Activated T-helper 1 cell treated with anti-CD3 and anti-CD28 coated beads, Interleukin-2, amount 50 U/mL, for 16 hours (primary cell): Measurements from ENCODE around the gene LYPD6B.

ENCODE experiments used
- DNase-seq, 2 donors: peaks; one replicate each; pipeline ENCODE4 v3.0.0-alpha.2; 2020; ENCODE audit warnings: low read depth in 1 of 2, low spot score in 1 of 2

The LYPD6B gene

DNA sequence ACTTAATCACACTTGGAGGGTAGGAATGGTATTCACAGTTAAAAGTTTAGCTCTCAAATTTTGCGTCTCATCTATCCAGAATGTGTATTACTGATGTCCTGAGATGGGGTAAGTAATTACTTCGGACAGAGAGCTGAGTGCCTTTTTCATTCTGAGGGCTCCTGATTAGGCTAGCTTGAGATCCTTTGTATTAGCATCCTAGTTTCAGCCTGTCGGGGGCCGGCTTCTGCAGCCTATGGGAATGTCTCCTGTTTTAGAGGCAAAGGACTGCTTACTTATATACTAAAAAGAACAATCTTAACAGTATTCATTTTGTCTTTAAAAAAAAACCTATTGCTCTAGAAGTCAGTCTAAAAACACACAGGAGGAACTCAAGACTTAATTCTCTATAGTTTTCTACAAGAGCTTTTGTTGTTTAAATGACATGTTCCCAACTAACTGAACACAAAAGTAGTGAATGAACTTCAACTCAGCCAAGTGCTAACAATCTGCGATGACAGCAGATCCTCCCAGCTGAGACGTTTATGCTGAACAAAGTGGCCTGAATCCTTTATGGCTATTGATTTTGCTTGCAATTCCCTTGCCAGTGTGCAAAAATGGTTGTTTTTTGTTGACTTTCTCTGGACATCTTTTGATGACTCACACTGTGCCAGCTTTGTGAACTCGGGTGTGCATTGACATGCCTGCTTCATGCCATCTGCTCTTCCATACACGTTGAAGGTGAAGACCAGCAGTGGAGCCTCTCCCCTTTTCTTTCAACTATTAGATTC, 118.7 kb downstream of the LYPD6B start:
- no peak for DNase-seq

DNA sequence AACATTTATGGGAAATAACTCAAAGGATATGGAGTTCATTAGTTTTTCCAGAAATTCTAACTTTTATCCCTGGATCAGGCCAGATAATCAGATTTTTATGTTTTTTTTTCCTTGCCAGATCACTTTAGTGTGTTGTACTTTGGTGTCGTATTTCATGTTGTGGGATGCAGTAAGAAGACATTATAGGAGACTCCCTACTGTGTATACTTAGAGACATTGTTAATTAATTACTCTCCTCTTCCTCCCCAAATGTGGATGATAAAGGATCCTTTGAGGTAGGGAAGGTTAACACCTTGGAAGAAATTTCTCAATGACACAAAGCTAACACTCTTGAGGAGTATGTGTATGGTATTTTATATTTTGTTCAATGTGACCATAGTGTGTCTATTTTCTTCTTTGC, 120.5 kb downstream of the LYPD6B start:
- DNase-seq, result no peak

GRCh38 chr2:149160195-149160594, 121.7 kb downstream of the LYPD6B start:
- no peak for DNase-seq

DNA sequence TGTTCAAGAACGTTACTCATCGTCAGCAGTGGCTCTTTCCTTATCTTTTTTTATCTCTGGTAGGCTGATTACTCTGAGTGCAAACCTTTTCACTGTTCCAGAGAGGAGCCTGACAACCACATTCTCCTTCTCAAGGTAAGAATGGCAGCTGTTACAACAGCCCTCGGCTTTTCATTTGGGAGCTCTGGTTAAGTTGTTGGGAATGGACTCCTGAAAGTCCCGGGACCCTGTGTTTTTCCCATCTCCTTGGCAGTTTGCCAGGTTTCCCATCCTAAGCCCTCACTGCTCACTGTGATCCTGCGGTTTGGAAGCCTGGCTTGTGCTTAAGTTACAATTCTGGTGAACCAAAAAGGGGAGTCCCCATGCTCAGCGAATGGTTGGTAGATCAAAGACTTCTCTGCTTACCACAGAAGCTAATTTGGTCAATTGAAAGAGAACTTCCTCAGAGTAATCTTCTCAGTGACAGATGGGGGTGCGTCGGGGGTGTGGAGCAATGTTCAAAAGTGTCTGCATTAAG, 122.3 kb downstream of the LYPD6B start:
- DNase-seq, result no peak

GRCh38 chr2:149161481-149162225, 123.2 kb downstream of the LYPD6B start:
- no peak for DNase-seq

- DNase-seq, result no peak
Measured at GRCh38 chr2:149164296-149164695, 125.8 kb downstream of the LYPD6B start.

- DNase-seq, result no peak
Measured at GRCh38 chr2:149164827-149165226, 126.3 kb downstream of the LYPD6B start.

- DNase-seq, result no peak
Measured at GRCh38 chr2:149167001-149167780, 128.7 kb downstream of the LYPD6B start.

GRCh38 chr2:149167941-149168340, 129.4 kb downstream of the LYPD6B start:
- DNase-seq, result no peak

DNA sequence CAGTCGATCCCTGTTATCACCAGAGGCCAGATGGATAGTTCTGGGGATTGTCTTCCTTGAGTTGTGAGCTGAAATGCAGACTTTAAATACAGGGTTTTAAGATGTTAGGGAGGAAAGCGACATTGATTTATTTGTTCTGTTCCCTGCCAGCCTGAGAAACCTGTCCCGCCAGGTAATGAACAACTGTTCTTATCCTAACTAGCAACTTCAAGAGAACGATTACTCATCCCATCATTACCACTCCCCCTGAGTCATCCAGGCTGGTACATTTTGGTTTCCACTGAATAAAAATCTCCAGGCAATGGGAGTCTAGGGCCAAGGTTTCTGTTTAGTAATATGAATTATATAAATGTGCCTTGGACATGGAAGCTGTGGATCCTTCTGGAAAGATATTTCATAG, 131.2 kb downstream of the LYPD6B start:
- no peak for DNase-seq

GRCh38 chr2:149170156-149170555, 131.7 kb downstream of the LYPD6B start:
- DNase-seq, result no peak

DNA sequence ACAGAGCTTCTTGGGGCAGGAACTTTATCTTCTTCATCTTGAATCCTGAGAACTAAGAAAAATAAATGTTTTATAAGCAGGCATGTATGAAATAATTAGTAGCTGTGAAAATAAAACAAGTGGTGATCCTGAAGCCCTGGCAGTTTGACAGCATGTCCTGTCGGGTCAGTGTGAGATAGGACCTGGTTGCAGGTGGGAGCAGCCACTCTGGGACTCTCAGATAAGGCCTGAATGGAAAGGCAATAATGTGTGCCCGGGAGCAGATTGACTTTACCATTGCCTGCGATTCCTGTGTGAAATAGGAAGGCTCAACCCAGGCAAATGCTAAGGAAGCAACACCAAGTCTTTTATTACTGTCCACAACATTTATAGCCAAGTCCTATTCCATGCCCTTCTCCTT, 132.4 kb downstream of the LYPD6B start:
- DNase-seq, result no peak

GRCh38 chr2:149173220-149173619, 134.7 kb downstream of the LYPD6B start:
- DNase-seq, result no peak

GRCh38 chr2:149175956-149176355, 137.5 kb downstream of the LYPD6B start:
- no peak for DNase-seq

DNA sequence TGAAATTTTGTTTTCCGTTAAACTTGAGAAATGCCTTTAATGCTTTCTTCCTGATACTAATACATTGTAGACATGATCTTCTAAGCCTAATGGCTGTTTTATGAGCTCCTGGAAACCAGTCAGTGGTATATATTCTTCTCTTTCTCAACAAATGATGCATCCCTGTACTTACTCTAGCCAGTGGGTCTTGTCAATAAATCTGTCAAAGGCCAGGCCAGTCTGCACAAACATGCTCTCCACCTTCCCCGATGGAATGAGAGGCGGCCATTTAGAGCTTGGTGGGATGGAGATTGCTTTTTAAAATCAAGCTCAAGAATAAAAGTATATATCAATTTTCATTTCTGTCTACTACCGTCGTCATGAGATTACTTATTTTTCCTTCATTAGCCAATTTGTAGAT, 140.1 kb downstream of the LYPD6B start:
- DNase-seq, result no peak

GRCh38 chr2:149180226-149180875, 141.9 kb downstream of the LYPD6B start:
- no peak for DNase-seq

DNA sequence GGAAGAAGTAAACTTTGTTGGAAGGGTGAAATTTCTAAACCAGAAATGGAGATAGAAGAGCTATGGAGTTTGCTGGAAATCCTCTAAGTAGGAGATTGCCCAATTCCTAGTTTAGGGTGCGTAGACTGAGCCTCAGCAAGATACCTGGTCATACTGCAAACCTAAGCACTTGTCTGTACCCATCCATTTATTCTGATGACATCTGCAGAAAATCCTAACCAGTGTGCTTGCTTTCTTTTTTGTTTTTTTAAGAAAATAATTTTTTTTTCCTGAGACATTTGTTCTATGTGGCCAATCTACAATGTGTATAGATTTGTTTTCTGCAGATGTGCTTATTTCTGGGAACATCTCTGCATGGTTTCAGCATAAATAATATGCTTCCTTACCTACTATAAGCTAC, 144.7 kb downstream of the LYPD6B start:
- no peak for DNase-seq

GRCh38 chr2:149184991-149185390, 146.5 kb downstream of the LYPD6B start:
- no peak for DNase-seq

DNA sequence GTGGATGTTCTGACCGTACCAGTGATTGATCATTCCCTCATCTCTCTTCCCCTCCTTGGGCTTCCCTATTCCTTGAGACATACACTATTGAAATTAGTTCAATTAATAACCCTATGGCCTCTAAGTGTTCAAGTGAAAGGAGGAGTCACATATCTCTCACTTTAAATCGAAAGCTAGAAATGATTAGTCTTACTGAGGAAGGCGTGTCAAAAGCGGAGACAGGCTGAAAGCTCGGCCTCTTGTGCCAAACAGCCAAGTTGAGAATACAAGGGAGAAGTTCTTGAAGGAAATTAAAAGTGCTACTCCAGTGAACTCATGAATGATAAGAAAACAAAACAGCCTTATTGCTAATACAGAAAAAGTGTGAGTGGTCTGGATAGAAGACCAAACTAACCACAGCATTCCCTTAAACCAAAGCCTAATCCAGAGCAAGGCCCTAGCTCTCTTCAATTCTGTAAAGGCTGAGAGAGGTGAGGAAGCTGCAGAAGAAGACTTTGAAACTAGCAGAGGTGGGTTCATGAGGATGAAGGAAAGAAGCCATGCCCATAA, 147.5 kb downstream of the LYPD6B start:
- no peak for DNase-seq

- no peak for DNase-seq
Measured at GRCh38 chr2:149187057-149187456, 148.6 kb downstream of the LYPD6B start.

DNA sequence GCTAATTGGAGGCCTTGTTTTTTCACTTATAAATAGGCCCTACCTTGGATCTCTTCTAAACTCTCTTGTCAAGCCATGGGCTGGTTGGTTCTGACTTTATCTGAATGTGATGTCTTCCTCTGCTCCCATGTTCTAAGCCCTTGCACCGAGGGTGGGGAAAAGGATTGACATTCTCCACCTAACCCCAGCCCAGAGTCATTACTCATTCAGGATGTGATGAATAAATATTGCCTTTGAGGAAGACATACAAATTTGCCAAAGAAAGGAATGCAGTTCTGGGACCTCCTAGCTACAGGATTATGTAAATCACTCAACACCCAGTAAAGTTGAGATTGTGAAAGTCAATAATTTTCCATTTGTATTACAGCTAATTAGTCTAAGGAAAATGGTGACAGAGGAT, 149.8 kb downstream of the LYPD6B start:
- DNase-seq, result no peak
